Measurements from ENCODE around the gene FAM20C. TPM values are rescaled to one million over a fixed set of nuclear protein-coding genes. Genes with fewer than 3 reads are reported as not detected.

Gene FAM20C
- polyA plus RNA-seq, 1 donor: 57.2 TPM

- Histone ChIP-seq H3K27ac (ENCODE audit: low read length) (no peak overlapping the region), H3K27me3 (ENCODE audit: control insufficient read depth, insufficient read depth, low read length) (no peaks in the 10 kb centered on the region), H3K4me1 (ENCODE audit: control insufficient read depth, insufficient read depth, low read length) (no peaks in the 10 kb centered on the region), H3K9me3 (ENCODE audit: control insufficient read depth, low read depth, low read length) (peaks cover 34% of the 10 kb centered on the region), H3K36me3 (ENCODE audit: control insufficient read depth, insufficient read depth, low read length) (peaks cover 99% of the 10 kb centered on the region), H3K4me3 (ENCODE audit: low read length) (no peak overlapping the region)
- WGBS (ENCODE audit: insufficient coverage, low lambda C conversion rate): no CpG with 5 or more reads among the region's 41 CpGs
- no peak for DNase-seq
These were observed 61.4 kb downstream of the FAM20C start for GRCh38 chr7:253581-254336.

- no peak for DNase-seq
- H3K9me3 ChIP-seq (ENCODE audit: control insufficient read depth, low read depth, low read length): peaks cover 41% of the 10 kb centered on the region
- no peak overlapping the region for H3K4me3 ChIP-seq (ENCODE audit: low read length)
- no CpG with 5 or more reads among the region's 31 CpGs for WGBS (ENCODE audit: insufficient coverage, low lambda C conversion rate)
- H3K27ac ChIP-seq (ENCODE audit: low read length): no peak overlapping the region
- H3K27me3 ChIP-seq (ENCODE audit: control insufficient read depth, insufficient read depth, low read length): no peaks in the 10 kb centered on the region
- no peaks in the 10 kb centered on the region for H3K4me1 ChIP-seq (ENCODE audit: control insufficient read depth, insufficient read depth, low read length)
- H3K36me3 ChIP-seq (ENCODE audit: control insufficient read depth, insufficient read depth, low read length): peaks cover 99% of the 10 kb centered on the region
These were observed 62.1 kb downstream of the FAM20C start for GRCh38 chr7:254337-255037.

GRCh38 chr7:255038-255435 is 62.7 kb downstream of the FAM20C start:
- Histone ChIP-seq H3K9me3 (ENCODE audit: control insufficient read depth, low read depth, low read length) (peaks cover 47% of the 10 kb centered on the region), H3K36me3 (ENCODE audit: control insufficient read depth, insufficient read depth, low read length) (peaks cover 99% of the 10 kb centered on the region), H3K4me3 (ENCODE audit: low read length) (no peak overlapping the region), H3K27ac (ENCODE audit: low read length) (no peak overlapping the region), H3K27me3 (ENCODE audit: control insufficient read depth, insufficient read depth, low read length) (no peaks in the 10 kb centered on the region), H3K4me1 (ENCODE audit: control insufficient read depth, insufficient read depth, low read length) (no peaks in the 10 kb centered on the region)
- WGBS (ENCODE audit: insufficient coverage, low lambda C conversion rate): no CpG with 5 or more reads among the region's 19 CpGs
- DNase-seq: no peak

DNA sequence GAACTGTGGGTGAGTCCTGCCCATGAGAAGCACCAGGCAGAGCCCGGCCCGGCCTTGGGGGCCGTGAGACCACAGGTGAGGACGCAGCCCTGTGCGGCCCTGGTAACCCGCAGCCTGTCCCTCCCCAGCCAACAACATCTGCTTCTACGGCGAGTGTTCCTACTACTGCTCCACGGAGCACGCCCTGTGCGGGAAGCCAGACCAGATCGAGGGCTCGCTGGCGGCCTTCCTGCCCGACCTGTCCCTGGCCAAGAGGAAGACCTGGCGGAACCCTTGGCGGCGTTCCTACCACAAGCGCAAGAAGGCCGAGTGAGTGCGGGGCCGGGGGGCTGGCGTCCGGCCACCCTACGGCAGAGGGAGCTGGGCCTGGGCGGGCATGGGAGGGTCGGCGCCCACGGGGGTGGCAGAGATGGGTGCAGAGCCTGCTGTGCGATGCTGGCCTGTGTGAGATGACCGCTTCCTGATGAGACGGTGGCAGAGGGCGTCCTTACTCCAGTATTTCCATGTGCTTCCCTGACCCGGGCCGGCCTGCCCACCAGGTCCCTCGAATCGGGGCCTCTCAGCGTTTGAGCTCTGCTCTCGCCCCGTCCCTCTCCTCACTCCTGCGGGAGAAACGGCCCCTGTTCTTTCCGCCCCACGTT is 63.5 kb downstream of the FAM20C start:
- H3K36me3 ChIP-seq (ENCODE audit: control insufficient read depth, insufficient read depth, low read length): peaks cover 99% of the 10 kb centered on the region
- no peaks in the 10 kb centered on the region for H3K27me3 ChIP-seq (ENCODE audit: control insufficient read depth, insufficient read depth, low read length)
- no peak overlapping the region for H3K27ac ChIP-seq (ENCODE audit: low read length)
- peaks cover 55% of the 10 kb centered on the region for H3K9me3 ChIP-seq (ENCODE audit: control insufficient read depth, low read depth, low read length)
- no peak for DNase-seq
- H3K4me3 ChIP-seq (ENCODE audit: low read length): no peak overlapping the region
- H3K4me1 ChIP-seq (ENCODE audit: control insufficient read depth, insufficient read depth, low read length): no peaks in the 10 kb centered on the region
- WGBS (ENCODE audit: insufficient coverage, low lambda C conversion rate): no CpG with 5 or more reads among the region's 44 CpGs

- Histone ChIP-seq H3K36me3 (ENCODE audit: control insufficient read depth, insufficient read depth, low read length) (peaks cover 99% of the 10 kb centered on the region), H3K27ac (ENCODE audit: low read length) (no peak overlapping the region), H3K4me1 (ENCODE audit: control insufficient read depth, insufficient read depth, low read length) (no peaks in the 10 kb centered on the region), H3K9me3 (ENCODE audit: control insufficient read depth, low read depth, low read length) (peaks cover 61% of the 10 kb centered on the region), H3K27me3 (ENCODE audit: control insufficient read depth, insufficient read depth, low read length) (no peaks in the 10 kb centered on the region), H3K4me3 (ENCODE audit: low read length) (no peak overlapping the region)
- DNase-seq: no peak
- no CpG with 5 or more reads among the region's 38 CpGs for WGBS (ENCODE audit: insufficient coverage, low lambda C conversion rate)
These were observed 64.1 kb downstream of the FAM20C start for GRCh38 chr7:256461-256940.

DNA sequence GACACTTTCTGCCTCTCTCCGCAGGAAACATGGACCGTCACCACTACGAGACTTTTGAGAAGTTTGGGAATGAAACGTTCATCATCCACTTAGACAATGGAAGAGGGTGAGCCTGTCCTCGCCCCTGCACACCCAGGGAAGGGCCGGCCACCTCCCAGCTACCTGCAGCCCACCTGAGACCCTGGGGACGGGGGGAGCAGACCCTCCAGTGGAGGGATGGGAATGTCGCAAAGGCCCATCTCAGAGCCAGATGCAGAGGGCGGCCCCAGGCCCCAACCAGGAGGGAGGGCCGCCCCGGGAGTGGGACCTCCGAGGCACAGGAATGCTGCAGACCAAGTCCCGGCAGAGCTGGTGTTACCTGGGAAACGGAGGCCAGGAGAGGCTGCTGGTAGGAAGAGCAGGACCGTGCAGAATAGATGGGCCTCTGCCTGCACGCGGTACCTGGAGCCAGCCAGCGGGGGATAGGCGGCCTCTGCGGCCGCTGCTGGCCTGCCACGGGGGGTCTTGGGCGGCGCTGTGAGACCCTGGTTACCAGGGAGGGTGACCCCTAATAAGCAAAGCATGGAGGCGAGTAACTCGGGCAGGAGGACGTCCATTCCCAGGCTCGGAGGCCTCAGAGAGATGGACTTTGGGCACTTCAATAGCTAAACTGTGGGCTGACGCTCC is 64.7 kb downstream of the FAM20C start:
- H3K4me1 ChIP-seq (ENCODE audit: control insufficient read depth, insufficient read depth, low read length): no peaks in the 10 kb centered on the region
- no peak overlapping the region for H3K27ac ChIP-seq (ENCODE audit: low read length)
- peaks cover 67% of the 10 kb centered on the region for H3K9me3 ChIP-seq (ENCODE audit: control insufficient read depth, low read depth, low read length)
- peaks cover 93% of the 10 kb centered on the region for H3K36me3 ChIP-seq (ENCODE audit: control insufficient read depth, insufficient read depth, low read length)
- no peak for DNase-seq
- H3K4me3 ChIP-seq (ENCODE audit: low read length): no peak overlapping the region
- no peaks in the 10 kb centered on the region for H3K27me3 ChIP-seq (ENCODE audit: control insufficient read depth, insufficient read depth, low read length)
- WGBS (ENCODE audit: insufficient coverage, low lambda C conversion rate): no CpG with 5 or more reads among the region's 29 CpGs

- H3K36me3 ChIP-seq (ENCODE audit: control insufficient read depth, insufficient read depth, low read length): peaks cover 88% of the 10 kb centered on the region
- no CpG with 5 or more reads among the region's 5 CpGs for WGBS (ENCODE audit: insufficient coverage, low lambda C conversion rate)
- no peak for DNase-seq
These were observed 65.2 kb downstream of the FAM20C start for GRCh38 chr7:257647-257992.

DNA sequence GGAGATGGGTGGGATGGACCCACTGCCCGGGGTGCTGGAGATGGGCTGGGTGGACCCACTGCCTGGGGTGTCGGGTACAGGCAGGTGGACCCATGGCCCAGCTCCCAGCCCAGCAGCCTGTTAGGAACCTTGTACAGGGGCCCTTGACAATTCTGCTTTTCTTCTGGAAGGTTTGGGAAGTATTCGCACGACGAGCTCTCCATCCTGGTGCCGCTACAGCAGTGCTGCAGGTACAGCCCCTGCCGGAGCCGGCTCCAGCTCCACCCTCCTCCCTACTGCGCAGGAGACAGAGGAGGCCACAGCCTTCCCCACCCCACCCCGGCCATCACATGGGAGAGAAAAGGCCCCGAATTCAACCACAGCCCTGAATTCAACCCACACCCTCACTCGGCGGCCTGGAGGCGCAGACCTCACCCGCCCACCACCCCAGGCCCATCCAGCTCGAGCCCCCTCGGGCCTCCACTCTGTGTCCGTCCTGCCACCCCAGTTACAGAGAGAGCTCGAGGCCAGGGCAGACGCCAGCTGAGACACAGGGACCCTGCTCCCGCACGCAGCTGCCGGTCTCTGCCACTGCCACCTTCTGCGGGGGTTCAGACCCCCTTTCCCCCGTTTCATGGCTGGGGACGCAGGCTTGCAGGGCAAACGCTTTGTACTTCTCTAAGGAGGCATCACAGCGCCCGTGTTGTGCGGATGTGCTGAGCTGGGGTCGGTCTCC is 66.3 kb downstream of the FAM20C start:
- Histone ChIP-seq H3K9me3 (ENCODE audit: control insufficient read depth, low read depth, low read length) (peaks cover 80% of the 10 kb centered on the region), H3K4me3 (ENCODE audit: low read length) (no peak overlapping the region), H3K27me3 (ENCODE audit: control insufficient read depth, insufficient read depth, low read length) (no peaks in the 10 kb centered on the region), H3K4me1 (ENCODE audit: control insufficient read depth, insufficient read depth, low read length) (no peaks in the 10 kb centered on the region), H3K36me3 (ENCODE audit: control insufficient read depth, insufficient read depth, low read length) (peaks cover 78% of the 10 kb centered on the region), H3K27ac (ENCODE audit: low read length) (no peak overlapping the region)
- DNase-seq: no peak
- no CpG with 5 or more reads among the region's 31 CpGs for WGBS (ENCODE audit: insufficient coverage, low lambda C conversion rate)

More at GRCh38 chr7:257647-257992, 65.2 kb downstream of the FAM20C start:
- H3K4me3 ChIP-seq (ENCODE audit: low read length): no peak overlapping the region
- H3K4me1 ChIP-seq (ENCODE audit: control insufficient read depth, insufficient read depth, low read length): no peaks in the 10 kb centered on the region
- H3K9me3 ChIP-seq (ENCODE audit: control insufficient read depth, low read depth, low read length): peaks cover 72% of the 10 kb centered on the region
- no peaks in the 10 kb centered on the region for H3K27me3 ChIP-seq (ENCODE audit: control insufficient read depth, insufficient read depth, low read length)
- H3K27ac ChIP-seq (ENCODE audit: low read length): no peak overlapping the region

- Histone ChIP-seq H3K27me3 (ENCODE audit: control insufficient read depth, insufficient read depth, low read length) (no peaks in the 10 kb centered on the region), H3K36me3 (ENCODE audit: control insufficient read depth, insufficient read depth, low read length) (peaks cover 73% of the 10 kb centered on the region), H3K9me3 (ENCODE audit: control insufficient read depth, low read depth, low read length) (peaks cover 82% of the 10 kb centered on the region), H3K4me3 (ENCODE audit: low read length) (no peak overlapping the region), H3K27ac (ENCODE audit: low read length) (no peak overlapping the region), H3K4me1 (ENCODE audit: control insufficient read depth, insufficient read depth, low read length) (no peaks in the 10 kb centered on the region)
- DNase-seq: no peak
- 100% methylated on average over 5 of the region's 15 CpGs for WGBS (ENCODE audit: insufficient coverage, low lambda C conversion rate)
These were observed 66.8 kb downstream of the FAM20C start for GRCh38 chr7:259191-259505.

Measured in large intestine (tissue), 3 donors.